ENCODE measurements around the gene TXNRD2.

The TXNRD2 gene

DNA sequence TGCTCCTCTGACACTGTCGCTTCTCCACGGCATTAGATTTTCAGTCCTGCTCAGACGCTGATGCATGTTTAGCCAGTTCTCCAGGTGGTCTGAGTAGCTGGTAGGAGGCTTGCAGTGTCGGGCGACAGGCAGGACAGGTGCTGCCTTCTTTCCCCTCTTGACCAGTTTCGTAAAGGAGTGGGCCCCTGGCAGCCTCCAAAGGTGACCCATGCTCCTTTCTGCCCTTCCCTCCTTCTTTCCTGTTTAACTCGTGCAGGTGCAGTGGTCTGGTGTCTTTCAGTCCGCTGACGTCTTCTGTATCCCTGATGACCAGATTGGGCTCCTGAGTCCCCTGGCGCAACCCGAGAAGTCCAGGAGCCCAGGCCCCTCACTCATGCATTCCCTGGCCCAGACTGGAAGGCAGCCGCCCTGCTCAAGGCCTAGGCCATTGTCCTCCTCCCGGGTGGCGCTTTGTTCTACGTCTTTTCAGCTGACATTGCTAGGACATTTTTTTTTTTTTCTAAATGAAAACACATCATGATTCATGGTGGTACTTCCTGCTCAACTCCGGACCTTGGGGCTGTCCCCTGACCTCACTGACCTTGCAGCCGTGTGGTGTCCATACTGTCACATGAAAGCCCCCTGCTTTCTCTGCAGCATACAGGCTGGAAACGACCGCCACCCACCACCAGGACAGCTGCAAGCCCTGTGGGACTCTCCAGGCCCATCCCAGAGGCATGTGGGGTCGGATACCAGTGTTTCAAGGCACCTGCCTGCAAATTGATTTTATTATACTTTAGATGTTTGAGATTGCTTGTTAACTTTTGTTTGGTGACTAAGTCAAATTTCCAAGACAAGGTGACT is 25.5 kb upstream of the TXNRD2 start:
- no peak for DNase-seq (ENCODE audit: low read depth, low spot score)

- no peak for DNase-seq (ENCODE audit: low read depth, low spot score)
These were observed 24.4 kb upstream of the TXNRD2 start for GRCh38 chr22:19965771-19966709.

- DNase-seq (ENCODE audit: low read depth, low spot score) = no peak
These were observed 23.2 kb upstream of the TXNRD2 start for GRCh38 chr22:19964701-19965386.

DNA sequence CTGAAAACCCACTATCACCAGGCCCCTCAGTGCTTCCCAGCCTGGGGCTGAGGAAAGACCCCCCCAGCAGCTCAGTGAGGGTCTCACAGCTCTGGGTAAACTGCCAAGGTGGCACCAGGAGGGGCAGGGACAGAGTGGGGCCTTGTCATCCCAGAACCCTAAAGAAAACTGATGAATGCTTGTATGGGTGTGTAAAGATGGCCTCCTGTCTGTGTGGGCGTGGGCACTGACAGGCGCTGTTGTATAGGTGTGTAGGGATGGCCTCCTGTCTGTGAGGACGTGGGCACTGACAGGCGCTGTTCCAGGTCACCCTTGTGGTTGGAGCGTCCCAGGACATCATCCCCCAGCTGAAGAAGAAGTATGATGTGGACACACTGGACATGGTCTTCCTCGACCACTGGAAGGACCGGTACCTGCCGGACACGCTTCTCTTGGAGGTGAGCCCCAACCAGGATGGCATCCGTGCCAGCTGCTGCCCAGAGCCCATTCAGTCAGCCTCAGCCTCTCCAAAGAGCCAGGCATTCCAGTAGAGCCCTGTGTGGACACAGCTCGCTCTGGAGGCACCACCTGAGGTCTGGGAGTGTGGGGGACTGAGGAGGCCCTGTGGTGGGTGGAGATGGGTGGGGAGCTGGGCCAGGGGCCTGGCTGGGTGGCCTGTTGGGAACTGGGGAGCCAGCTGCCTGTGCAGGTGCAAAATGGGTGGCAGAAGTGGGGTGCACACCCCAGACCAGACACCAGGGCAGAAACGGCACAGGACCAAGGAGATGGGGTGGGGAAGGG is 22.4 kb upstream of the TXNRD2 start:
- DNase-seq (ENCODE audit: low read depth, low spot score) = no peak

DNA sequence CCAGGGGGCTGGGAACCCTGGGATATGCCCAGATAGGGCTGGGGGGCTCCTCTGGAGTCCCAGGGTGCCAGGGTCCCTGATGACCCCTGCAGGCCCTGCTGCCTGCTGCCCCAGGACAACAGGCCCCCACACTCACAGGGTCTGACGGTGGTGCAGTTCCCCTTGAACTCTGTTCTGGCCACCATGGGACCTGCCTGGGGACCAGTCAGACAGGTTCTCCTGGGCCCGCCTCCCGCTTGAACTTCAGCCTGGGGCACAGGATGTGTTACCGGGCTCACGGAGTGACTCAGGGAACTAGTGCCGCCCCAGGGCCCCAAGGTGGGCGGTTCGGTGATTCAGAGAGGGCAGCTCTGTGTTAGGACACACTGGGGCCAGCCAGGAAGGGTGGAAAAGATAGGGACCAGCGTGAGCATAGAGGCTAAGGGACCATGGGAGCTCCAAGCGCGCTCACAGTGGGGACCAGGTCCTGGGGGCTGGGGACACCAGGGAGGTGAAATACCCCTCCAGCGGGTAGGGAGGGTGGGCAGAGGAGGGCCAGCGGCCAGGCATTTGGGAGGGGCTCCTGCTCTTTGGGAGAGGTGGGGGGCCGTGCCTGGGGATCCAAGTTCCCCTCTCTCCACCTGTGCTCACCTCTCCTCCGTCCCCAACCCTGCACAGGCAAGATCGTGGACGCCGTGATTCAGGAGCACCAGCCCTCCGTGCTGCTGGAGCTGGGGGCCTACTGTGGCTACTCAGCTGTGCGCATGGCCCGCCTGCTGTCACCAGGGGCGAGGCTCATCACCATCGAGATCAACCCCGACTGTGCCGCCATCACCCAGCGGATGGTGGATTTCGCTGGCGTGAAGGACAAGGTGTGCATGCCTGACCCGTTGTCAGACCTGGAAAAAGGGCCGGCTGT is 21.5 kb upstream of the TXNRD2 start:
- no peak for DNase-seq (ENCODE audit: low read depth, low spot score)

DNA sequence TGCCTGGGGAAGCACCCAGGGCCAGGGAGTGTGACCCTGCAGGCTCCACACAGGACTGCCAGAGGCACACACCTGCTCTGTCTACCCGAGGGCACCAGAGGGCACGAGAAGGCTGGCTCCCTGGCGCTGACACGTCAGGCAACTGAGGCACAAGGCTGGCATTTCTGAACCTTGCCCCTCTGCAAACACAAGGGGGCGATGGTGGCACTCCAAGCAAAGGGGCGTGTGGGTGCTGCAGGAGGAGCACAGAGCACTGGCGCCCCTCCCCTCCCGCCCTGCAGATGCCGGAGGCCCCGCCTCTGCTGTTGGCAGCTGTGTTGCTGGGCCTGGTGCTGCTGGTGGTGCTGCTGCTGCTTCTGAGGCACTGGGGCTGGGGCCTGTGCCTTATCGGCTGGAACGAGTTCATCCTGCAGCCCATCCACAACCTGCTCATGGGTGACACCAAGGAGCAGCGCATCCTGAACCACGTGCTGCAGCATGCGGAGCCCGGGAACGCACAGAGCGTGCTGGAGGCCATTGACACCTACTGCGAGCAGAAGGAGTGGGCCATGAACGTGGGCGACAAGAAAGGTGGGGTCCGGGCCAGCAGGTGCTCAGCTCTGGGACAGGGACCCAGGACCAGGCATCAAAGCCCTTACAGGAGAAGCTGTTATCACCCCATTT is 20.8 kb upstream of the TXNRD2 start:
- no peak for DNase-seq (ENCODE audit: low read depth, low spot score)

GRCh38 chr22:19961868-19962245 is 20.2 kb upstream of the TXNRD2 start:
- DNase-seq (ENCODE audit: low read depth, low spot score) = no peak

DNA sequence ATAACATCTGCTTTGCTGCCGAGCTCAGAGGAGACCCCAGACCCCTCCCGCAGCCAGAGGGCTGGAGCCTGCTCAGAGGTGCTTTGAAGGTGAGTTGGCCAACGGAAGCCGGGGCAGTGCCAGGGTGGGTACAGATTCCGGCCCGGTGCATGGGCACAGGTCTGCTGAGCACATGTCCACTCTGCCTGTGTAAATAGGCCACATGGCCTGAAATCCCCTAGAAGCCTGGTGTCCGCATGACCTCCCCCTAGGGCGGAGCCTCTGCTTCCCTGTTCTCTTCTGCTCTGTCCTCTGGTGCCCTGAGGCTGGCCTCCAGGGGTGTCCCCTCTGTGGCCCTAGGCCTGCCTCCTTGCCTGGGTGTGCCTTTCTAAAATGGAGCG is 19.6 kb upstream of the TXNRD2 start:
- no peak for DNase-seq (ENCODE audit: low read depth, low spot score)

DNA sequence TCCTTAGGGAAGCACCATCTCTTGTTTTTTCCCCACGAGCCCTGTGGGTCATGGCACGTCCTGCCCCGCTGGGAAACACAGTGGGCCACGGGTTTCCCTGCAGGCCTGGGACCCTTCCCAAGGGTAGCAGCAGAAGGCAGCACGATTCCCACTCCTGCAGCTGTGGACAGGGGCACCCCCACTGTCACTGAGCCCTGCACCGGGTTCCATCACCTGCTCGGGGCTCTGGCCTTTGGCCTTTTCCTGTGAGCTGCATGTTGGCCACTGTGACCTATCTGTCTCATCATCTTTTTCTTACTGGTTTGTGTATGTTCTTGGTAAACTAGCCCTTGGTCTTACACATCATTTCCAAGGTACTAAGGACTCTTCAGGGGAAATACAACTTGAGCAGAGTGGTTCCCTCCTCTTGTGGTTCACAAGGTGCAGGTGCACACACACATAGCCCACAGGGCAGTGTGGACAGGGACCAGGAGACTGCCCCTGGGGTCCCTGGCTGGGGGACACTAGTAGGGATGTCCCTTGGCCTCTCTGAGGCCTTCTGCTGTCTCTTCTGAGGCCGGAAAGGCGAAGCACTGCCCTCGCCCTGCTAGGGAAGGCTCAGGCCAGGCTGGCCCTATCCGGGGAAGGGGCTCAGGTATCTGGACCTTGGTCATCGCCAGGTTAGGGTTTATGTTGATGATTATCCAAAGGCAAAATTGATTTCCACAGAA is 19.0 kb upstream of the TXNRD2 start:
- no peak for DNase-seq (ENCODE audit: low read depth, low spot score)

DNA sequence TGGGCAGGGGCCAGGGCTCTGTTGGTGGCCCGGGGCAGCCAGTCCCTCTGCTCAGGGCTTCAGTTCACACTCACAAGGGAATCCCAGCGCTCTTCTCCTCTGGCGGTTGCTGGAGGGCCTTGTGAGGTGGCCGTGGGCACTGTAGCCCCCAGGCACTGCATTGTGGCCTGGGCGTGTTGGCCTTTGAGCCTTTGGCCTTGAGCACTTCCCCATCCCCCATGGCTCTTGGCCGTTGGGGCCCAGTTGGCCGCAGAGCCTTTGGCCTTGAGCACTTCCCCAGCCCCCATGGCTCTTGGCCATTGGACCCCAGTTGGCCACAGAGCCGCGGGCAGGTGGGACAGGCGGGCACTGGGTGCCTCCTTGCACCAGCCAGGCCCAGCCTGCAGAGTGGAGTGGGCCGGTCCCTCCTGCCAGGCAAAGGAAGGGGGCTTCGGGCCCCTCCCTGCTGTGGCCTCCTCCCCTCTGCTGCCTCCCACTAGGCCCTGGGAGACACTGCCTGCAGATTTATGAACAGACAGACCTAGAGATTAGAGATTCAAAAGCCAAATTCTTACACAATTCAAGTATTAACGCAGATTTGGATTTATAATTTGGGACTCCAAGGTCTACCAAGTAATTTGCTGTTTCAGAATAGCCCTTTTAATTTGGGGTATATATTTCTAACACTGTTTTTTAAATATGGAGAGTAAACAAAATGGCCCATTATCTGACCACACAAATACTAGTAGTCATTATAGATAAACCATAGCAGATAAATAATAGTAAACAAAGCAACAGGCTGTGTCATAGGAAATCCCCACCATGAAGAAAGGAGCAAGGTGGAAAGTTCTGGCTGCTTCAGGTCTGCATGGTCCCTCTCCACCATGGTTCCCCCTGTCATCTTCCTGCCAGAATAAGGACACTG is 18.2 kb upstream of the TXNRD2 start:
- DNase-seq (ENCODE audit: low read depth, low spot score) = no peak

GRCh38 chr22:19959043-19959586 is 17.5 kb upstream of the TXNRD2 start:
- no peak for DNase-seq (ENCODE audit: low read depth, low spot score)

DNA sequence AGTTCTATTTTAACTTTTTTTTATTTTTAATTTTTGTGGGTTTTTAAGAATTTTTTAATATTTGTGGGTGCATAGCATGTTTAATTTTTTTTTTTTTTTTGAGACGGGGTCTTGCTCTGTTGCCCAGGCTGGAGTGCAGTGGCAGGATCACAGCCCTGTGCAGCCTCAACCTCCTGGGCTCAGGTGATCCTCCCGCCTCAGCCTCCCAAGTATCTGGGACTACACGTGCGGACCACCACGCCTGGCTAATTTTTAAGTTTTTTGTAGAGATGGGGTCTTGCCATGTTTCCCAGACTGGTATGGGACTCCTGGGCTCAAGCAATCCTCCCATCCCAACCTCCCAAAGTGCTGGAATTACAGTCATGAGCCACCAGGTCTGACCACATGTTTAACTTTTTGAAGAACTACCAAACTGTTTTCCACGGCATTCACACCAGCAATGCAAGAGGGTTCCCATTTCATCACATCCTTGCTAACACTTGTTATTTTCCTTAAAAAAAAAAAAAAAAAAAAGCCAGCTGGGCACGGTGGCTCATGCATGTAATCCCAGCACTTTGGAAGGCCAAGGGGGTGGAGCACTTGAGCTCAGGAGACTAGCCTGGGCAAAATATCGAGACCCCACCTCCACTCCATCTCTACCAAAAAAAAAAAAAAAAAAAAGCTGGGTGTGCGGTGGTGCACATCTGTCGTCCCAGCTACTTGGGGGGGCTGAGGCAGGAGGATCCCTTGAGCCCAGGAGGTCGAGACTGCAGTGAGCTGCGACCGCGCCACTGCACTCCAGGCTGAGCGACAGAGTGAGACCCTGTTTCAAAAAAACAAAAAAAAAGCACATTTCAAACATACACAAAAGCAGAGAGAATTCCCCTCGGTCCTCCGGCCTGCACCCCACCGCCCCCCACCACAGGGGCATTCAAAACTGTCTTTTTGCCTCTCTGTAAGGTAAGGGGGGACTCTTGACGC is 16.7 kb upstream of the TXNRD2 start:
- no peak for DNase-seq (ENCODE audit: low read depth, low spot score)

GRCh38 chr22:19957445-19957844 is 15.8 kb upstream of the TXNRD2 start:
- no peak for DNase-seq (ENCODE audit: low read depth, low spot score)

GRCh38 chr22:19955241-19956128 is 13.9 kb upstream of the TXNRD2 start:
- DNase-seq (ENCODE audit: low read depth, low spot score) = no peak

DNA sequence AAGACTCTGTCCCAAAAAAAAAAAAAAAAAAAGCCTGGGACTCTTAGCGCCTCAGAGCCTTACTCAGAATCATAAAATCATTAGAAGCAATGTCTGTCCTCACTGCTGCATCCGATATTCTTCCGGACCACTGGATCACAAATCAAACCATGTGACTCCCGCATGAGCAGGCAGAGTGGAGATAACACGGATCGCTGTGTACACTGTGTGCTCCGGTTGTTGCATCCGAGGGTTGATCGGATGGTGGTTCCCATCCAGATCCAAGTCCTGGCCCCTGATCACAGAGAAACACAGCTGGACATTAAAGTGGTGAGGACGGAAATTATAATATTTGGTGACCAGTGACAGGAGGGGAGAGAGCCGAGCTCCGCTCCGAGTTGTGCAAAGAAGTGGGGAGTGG is 9.7 kb upstream of the TXNRD2 start:
- DNase-seq (ENCODE audit: low read depth, low spot score) = no peak
